Measurements from ENCODE around the gene SPATA3.

The SPATA3 gene

GRCh38 chr2:231032575-231033140 lies 36.7 kb downstream of the SPATA3 start:
- DNase-seq: no peak

- no peak for DNase-seq
These were observed 37.5 kb downstream of the SPATA3 start for GRCh38 chr2:231033147-231034132.

- no peak for DNase-seq
These were observed 38.5 kb downstream of the SPATA3 start for GRCh38 chr2:231034291-231034882.

- DNase-seq: no peak
These were observed 40.2 kb downstream of the SPATA3 start for GRCh38 chr2:231036131-231036530.

- DNase-seq: no peak
These were observed 40.7 kb downstream of the SPATA3 start for GRCh38 chr2:231036578-231037106.

GRCh38 chr2:231037202-231037730 lies 41.3 kb downstream of the SPATA3 start, which contains the start of gene C2orf72:
Gene C2orf72 (plus strand): TSS chr2:231037523. CDS start chr2:231037566, 43 bp downstream.
- DNase-seq: no peak

GRCh38 chr2:231037731-231038482 lies 42.0 kb downstream of the SPATA3 start:
- DNase-seq: no peak

GRCh38 chr2:231038483-231039293 lies 42.8 kb downstream of the SPATA3 start:
- no peak for DNase-seq

- no peak for DNase-seq
These were observed 43.4 kb downstream of the SPATA3 start for GRCh38 chr2:231039294-231039664.

- DNase-seq: no peak
These were observed 44.0 kb downstream of the SPATA3 start for GRCh38 chr2:231039821-231040364.

- DNase-seq: no peak
These were observed 45.3 kb downstream of the SPATA3 start for GRCh38 chr2:231041061-231041689.

GRCh38 chr2:231043796-231044195 lies 47.9 kb downstream of the SPATA3 start:
- no peak for DNase-seq

GRCh38 chr2:231046916-231047273 lies 51.0 kb downstream of the SPATA3 start:
- no peak for DNase-seq

- DNase-seq: no peak
These were observed 51.5 kb downstream of the SPATA3 start for GRCh38 chr2:231047274-231047922.

GRCh38 chr2:231047923-231048915 lies 52.3 kb downstream of the SPATA3 start:
- DNase-seq: no peak

- no peak for DNase-seq
These were observed 53.5 kb downstream of the SPATA3 start for GRCh38 chr2:231049286-231050017.

- DNase-seq: no peak
These were observed 54.3 kb downstream of the SPATA3 start for GRCh38 chr2:231050018-231050901.

Measured in COR-L47 (cell line).